Activated naive CD8-positive, alpha-beta T cell treated with anti-CD3 and anti-CD28 coated beads, Interleukin-2, amount 10 ng/mL, durations not matched to agents 7 days and 5 days (primary cell): ENCODE results near the gene ZNF592. TPM values are rescaled to one million over a fixed set of nuclear protein-coding genes. Genes with fewer than 3 reads are reported as not detected.
"Not testable (repeated sequence)": the region's sequence is repeated elsewhere in the genome, so short reads cannot be mapped to it uniquely, and the experiment has no call there.

Experiments
- ATAC-seq: fragments of 150-1000 bp; cut with Tn5 transposase; one replicate; pipeline ENCODE4 v1.10.0; 2021; ENCODE audit warnings: low read depth, moderate library complexity
- POLR2A ChIA-PET: fragments of 350-600 bp; sonication (Branson Sonifier 250); formaldehyde crosslinking; loops from one replicate; lab custom pipeline; 2021; ENCODE audit warnings: antibody characterized with exemption; lab: Charles Lee
- DNase-seq: peaks from one replicate; pipeline ENCODE4 v3.0.0; 2021
- H3K27ac Mint-ChIP-seq: one replicate; pipeline ENCODE4 v1.8.0; 2022; ENCODE audit warnings: mild to moderate bottlenecking, mixed read lengths
- H3K27me3 Mint-ChIP-seq: one replicate; pipeline ENCODE4 v1.8.0; 2022; ENCODE audit warnings: mild to moderate bottlenecking, moderate library complexity, mixed read lengths
- H3K36me3 Mint-ChIP-seq: one replicate; pipeline ENCODE4 v1.8.0; 2021; ENCODE audit warnings: mild to moderate bottlenecking, mixed read lengths
- H3K4me1 Mint-ChIP-seq: one replicate; pipeline ENCODE4 v1.8.0; 2021; ENCODE audit warnings: mixed read lengths
- H3K4me3 Mint-ChIP-seq: one replicate; pipeline ENCODE4 v1.8.0; 2022; ENCODE audit warnings: mild to moderate bottlenecking, moderate library complexity, mixed read lengths
- H3K9me3 Mint-ChIP-seq: one replicate; pipeline ENCODE4 v1.8.0; 2021; ENCODE audit warnings: mixed read lengths
- total RNA-seq, 2 experiments: library from RNA; stranded (reverse); gene quantifications; one replicate each; pipeline ENCODE4 v1.2.3, GENCODE V29; 2021

The ZNF592 gene
- total RNA-seq, 2 experiments from 2014 or later = 35.6 TPM

DNA sequence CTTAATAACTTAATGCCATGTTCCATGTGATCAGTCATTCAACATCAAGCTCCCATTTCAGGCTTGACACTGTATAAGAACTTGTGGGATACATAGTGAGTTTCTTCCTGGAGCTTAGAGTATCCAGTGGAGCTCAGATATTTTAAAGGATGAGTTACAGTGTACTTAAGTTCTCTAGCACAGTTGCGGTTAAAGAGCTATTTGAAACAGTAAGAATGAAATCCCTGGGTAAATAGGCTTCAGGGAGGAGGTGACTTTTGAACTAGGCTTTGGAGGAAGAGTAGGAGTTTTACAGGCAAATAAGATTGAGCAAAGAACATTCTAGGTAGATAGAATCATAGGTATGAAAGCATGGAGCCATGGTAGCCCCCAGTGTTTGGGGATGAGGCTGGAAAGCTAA lies 3.8 kb downstream of the ZNF592 start:
- H3K4me1 Mint-ChIP-seq = peaks cover 51% of the 10 kb centered on the region
- H3K27ac Mint-ChIP-seq = no peak overlapping the region
- no peaks in the 10 kb centered on the region for H3K9me3 Mint-ChIP-seq
- POLR2A ChIA-PET = interaction anchor here (0.6 to 1.6 kb wide), 4 partner anchors 27 to 98 kb away, joined by 3 to 5 read pairs (median 4); partner anchors contain the start of genes SEC11A and WDR73
- no peaks in the 10 kb centered on the region for H3K27me3 Mint-ChIP-seq
- H3K36me3 Mint-ChIP-seq = peaks cover 40% of the 10 kb centered on the region
- no peak for DNase-seq
- no peak for ATAC-seq
- H3K4me3 Mint-ChIP-seq = no peak overlapping the region

DNA sequence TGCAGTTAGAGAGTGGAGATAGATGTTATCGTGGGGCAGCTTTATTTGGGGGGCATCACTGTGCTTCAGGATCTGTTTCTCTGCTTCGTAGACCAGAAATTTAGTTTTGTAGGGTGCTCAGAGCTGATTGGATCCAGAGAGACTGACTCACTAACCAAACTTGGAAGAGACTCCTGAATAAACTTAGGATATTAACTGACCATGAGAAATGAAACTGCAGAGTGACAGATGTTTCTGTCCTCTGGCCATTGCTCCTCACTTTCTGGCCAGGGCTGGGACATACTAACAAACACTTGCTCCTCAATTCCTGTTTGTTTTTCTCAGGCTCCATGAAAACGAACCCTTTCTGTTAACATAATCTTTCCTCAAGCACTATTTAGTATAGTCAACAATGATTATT lies 4.3 kb downstream of the ZNF592 start:
- peaks cover 37% of the 10 kb centered on the region for H3K36me3 Mint-ChIP-seq
- H3K27ac Mint-ChIP-seq = no peak overlapping the region
- POLR2A ChIA-PET = interaction anchor here (0.6 to 1.6 kb wide), 3 partner anchors 27 to 41 kb away, joined by 3 to 5 read pairs (median 4); partner anchors contain the start of gene SEC11A
- no peaks in the 10 kb centered on the region for H3K9me3 Mint-ChIP-seq
- DNase-seq (no peak), ATAC-seq (no peak)
- H3K27me3 Mint-ChIP-seq = no peaks in the 10 kb centered on the region
- peaks cover 48% of the 10 kb centered on the region for H3K4me1 Mint-ChIP-seq
- H3K4me3 Mint-ChIP-seq = no peak overlapping the region

GRCh38 chr15:84754889-84755288 lies 6.5 kb downstream of the ZNF592 start:
- H3K4me1 Mint-ChIP-seq = peaks cover 47% of the 10 kb centered on the region
- DNase-seq, H3K4me3 Mint-ChIP-seq, H3K9me3 Mint-ChIP-seq, POLR2A ChIA-PET, H3K27me3 Mint-ChIP-seq, ATAC-seq, H3K27ac Mint-ChIP-seq: not testable (repeated sequence)
- peaks cover 37% of the 10 kb centered on the region for H3K36me3 Mint-ChIP-seq

DNA sequence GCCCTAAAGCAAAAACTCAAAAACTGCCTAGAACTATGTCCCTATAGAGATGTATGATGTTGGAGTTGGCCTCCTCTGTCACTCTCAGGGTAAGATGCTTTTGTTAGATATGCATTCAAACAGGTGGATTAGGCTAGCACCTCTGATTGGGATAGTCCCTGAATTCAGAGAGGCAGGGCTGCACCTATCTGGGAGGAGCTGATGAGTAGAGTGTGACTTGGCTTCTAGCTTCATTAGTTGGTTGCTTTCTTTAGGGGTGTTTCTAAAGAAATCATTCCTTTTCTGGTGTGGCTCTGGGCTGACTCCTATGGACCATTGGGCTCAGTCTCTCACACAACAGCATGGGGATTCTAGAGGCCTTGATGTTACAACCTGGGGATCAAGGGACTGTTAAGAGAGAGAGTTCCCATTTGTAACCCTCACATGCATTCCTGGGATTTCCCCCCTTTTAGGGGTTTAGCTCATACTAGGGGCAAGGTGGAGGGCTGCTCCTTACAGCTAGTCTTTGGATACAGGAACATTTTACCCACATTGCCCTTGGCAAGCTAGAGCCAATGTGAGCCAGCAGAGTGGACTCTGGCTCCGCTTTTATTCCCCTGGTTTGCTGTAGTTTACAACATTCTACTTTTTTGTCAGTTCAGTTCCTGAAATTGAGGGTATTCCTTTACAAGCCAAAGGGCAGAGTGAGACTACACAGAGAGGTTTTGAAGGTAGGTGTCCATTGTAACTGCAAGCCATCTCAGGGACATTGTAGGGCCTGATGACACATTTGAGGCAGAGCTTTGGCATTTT lies 7.5 kb downstream of the ZNF592 start:
- Mint-ChIP-seq H3K4me1 (peaks cover 37% of the 10 kb centered on the region), H3K36me3 (peaks cover 37% of the 10 kb centered on the region), H3K9me3 (no peaks in the 10 kb centered on the region), H3K4me3 (no peak overlapping the region), H3K27me3 (no peaks in the 10 kb centered on the region), H3K27ac (no peak overlapping the region)
- ATAC-seq (no peak), DNase-seq (no peak)
- POLR2A ChIA-PET = interaction anchor here (0.9 kb wide), 1 partner anchor 9 kb away, joined by 3 read pairs; no protein-coding TSS in a partner anchor

- peaks cover 22% of the 10 kb centered on the region for H3K36me3 Mint-ChIP-seq
- no peaks in the 10 kb centered on the region for H3K9me3 Mint-ChIP-seq
- no peak overlapping the region for H3K27ac Mint-ChIP-seq
- DNase-seq (no peak), ATAC-seq (no peak)
- POLR2A ChIA-PET = no interaction called here
- H3K4me1 Mint-ChIP-seq = peaks cover 17% of the 10 kb centered on the region
- no peak overlapping the region for H3K4me3 Mint-ChIP-seq
- no peaks in the 10 kb centered on the region for H3K27me3 Mint-ChIP-seq
Measured at GRCh38 chr15:84759018-84759417, 10.6 kb downstream of the ZNF592 start.

DNA sequence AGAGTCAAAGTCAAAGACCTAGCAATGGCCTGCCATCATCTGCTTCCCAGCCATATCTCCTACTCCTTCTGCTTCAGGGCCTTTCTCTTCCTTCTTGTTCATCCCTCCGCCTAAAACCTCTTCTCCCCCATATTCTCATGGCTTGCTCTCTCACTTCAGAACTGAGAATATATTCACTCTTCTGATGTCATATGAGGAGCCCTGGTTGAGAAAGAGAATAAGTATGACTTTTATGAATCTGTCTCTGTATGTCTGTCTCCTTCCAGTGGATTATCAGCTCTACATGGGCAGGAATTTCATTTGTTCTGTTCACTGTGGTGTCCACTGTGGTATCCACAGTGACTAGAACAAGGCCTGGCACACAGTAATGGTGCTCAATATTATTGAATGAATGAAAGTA lies 11.8 kb downstream of the ZNF592 start:
- no peaks in the 10 kb centered on the region for H3K9me3 Mint-ChIP-seq
- no peaks in the 10 kb centered on the region for H3K27me3 Mint-ChIP-seq
- peaks cover 22% of the 10 kb centered on the region for H3K36me3 Mint-ChIP-seq
- ATAC-seq = no peak
- DNase-seq = no peak
- H3K4me3 Mint-ChIP-seq = no peak overlapping the region
- no peak overlapping the region for H3K27ac Mint-ChIP-seq
- POLR2A ChIA-PET = no interaction called here
- peaks cover 20% of the 10 kb centered on the region for H3K4me1 Mint-ChIP-seq

GRCh38 chr15:84761607-84762131 lies 13.3 kb downstream of the ZNF592 start:
- H3K4me3 Mint-ChIP-seq = no peak overlapping the region
- peak; percentile 63 for ATAC-seq
- H3K27ac Mint-ChIP-seq = no peak overlapping the region
- POLR2A ChIA-PET = no interaction called here
- DNase-seq = no peak
- H3K36me3 Mint-ChIP-seq = peaks cover 19% of the 10 kb centered on the region
- H3K9me3 Mint-ChIP-seq = no peaks in the 10 kb centered on the region
- peaks cover 16% of the 10 kb centered on the region for H3K4me1 Mint-ChIP-seq
- H3K27me3 Mint-ChIP-seq = no peaks in the 10 kb centered on the region

DNA sequence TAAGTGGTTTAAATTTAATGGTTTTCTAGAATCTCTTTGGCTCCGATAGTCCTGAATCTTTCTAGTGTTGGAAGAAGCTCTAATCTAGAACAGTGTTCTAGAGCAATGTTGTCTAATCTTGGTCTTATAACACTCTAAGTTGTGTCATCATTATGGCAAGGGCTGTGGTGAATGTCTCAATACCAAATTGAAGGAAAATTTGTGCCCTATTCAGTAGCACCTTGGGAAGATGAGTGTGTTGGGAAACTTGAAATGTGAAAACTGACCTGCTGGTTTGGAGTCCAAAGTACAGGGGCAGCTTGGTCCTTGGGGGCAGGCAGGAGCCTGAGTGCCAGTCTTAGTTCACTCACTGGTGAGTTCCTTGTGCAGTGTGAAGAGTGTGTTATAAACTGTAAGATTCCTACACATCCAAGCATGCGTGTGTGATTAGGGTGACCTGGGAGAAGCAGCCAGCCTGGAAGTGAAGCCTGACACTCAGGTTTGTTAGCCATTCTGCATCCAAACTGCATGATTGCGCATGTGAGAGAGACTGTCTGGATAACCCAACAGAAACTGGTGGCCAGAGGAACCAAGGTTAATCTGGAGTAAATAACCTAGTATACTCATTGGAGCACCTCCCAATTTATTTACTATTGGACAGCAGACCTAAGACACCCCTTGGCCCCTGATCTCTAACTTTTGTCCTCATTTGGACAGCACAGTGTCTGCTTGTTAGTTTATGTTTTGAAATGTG lies 14.6 kb downstream of the ZNF592 start:
- no peak overlapping the region for H3K4me3 Mint-ChIP-seq
- no peaks in the 10 kb centered on the region for H3K27me3 Mint-ChIP-seq
- peaks cover 23% of the 10 kb centered on the region for H3K36me3 Mint-ChIP-seq
- POLR2A ChIA-PET = no interaction called here
- H3K4me1 Mint-ChIP-seq = peaks cover 15% of the 10 kb centered on the region
- no peak for ATAC-seq
- H3K27ac Mint-ChIP-seq = no peak overlapping the region
- DNase-seq = no peak
- H3K9me3 Mint-ChIP-seq = no peaks in the 10 kb centered on the region

DNA sequence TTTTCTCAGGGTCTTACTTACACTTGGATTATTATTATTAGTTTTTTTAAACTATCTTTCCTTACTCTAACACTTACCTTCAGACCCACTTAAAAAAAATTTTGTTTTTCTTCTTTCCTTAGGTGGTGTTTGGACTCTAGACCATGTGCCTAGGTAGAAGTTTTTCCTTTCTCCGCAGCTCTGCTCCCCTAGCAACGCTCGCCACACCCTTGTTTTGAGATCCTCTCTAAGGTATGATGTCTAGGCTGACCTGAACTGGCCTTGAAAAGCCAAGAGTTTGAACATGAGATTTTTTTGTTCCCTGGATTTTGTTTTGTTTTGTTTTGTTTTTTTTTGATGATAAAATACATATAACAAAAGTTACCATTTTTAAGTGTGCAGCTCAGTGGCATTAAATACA lies 16.2 kb downstream of the ZNF592 start:
- H3K27me3 Mint-ChIP-seq = no peaks in the 10 kb centered on the region
- H3K4me3 Mint-ChIP-seq = no peak overlapping the region
- H3K9me3 Mint-ChIP-seq = no peaks in the 10 kb centered on the region
- peaks cover 35% of the 10 kb centered on the region for H3K36me3 Mint-ChIP-seq
- no peak overlapping the region for H3K27ac Mint-ChIP-seq
- POLR2A ChIA-PET = no interaction called here
- ATAC-seq (no peak), DNase-seq (no peak)
- H3K4me1 Mint-ChIP-seq = peaks cover 15% of the 10 kb centered on the region

GRCh38 chr15:84764989-84765388 lies 16.6 kb downstream of the ZNF592 start:
- DNase-seq = no peak
- Mint-ChIP-seq H3K4me3 (no peak overlapping the region), H3K4me1 (peaks cover 16% of the 10 kb centered on the region), H3K27me3 (no peaks in the 10 kb centered on the region), H3K9me3 (no peaks in the 10 kb centered on the region), H3K36me3 (peaks cover 37% of the 10 kb centered on the region), H3K27ac (no peak overlapping the region)
- POLR2A ChIA-PET = no interaction called here
- no peak for ATAC-seq

DNA sequence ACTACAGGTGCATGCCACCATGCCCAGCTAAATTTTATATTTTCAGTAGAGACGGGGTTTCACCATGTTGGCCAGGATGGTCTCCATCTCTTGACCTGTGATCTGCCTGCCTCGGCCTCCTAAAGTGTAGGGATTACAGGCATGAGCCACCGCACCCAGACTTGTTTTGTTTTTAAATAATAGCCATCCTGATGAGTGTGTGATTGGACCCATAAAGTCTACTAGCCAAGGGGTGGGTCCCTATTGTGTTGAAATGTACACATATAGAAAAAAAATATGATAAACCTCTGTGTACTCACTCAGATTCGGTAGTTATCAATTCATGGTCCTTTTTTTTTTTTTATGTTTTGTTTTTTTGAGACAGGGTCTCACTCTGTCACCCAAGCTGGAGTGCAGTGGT lies 17.3 kb downstream of the ZNF592 start:
- no peaks in the 10 kb centered on the region for H3K9me3 Mint-ChIP-seq
- POLR2A ChIA-PET = no interaction called here
- H3K27ac Mint-ChIP-seq = no peak overlapping the region
- DNase-seq (no peak), ATAC-seq (no peak)
- H3K4me1 Mint-ChIP-seq = peaks cover 17% of the 10 kb centered on the region
- H3K36me3 Mint-ChIP-seq = peaks cover 37% of the 10 kb centered on the region
- no peak overlapping the region for H3K4me3 Mint-ChIP-seq
- no peaks in the 10 kb centered on the region for H3K27me3 Mint-ChIP-seq

DNA sequence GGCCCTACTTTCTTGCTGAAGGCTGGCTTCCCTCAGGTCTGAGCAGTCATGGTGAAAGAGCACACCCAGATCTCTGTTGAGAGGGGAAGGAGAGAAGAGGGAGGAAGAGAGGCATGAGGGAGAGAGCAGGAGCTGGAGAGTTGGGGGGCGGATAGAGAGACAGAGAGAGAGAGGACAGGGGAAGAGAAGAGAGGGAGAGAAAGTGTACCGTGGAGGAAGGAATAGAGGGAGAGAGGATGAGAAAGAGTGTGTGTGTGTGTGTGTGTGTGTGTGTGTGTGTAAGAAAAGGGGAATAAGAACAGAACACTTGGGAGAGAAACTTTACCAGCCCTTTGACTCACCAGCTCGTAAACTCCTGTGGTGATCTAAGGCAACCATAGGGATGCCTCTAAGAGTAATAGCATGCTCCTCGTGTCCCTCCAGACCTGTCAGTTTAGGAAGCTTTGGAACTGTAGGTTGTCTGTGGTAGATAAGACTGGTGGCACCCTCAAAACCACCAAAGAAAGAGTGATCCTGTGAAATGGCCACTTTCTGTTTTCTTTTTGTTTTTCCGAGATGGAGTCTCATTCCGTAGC lies 18.2 kb downstream of the ZNF592 start:
- no peak overlapping the region for H3K4me3 Mint-ChIP-seq
- DNase-seq (no peak), ATAC-seq (no peak)
- no peaks in the 10 kb centered on the region for H3K9me3 Mint-ChIP-seq
- peaks cover 37% of the 10 kb centered on the region for H3K36me3 Mint-ChIP-seq
- no peaks in the 10 kb centered on the region for H3K27me3 Mint-ChIP-seq
- H3K27ac Mint-ChIP-seq = peak overlapping the region; percentile 15
- POLR2A ChIA-PET = no interaction called here
- peaks cover 22% of the 10 kb centered on the region for H3K4me1 Mint-ChIP-seq

DNA sequence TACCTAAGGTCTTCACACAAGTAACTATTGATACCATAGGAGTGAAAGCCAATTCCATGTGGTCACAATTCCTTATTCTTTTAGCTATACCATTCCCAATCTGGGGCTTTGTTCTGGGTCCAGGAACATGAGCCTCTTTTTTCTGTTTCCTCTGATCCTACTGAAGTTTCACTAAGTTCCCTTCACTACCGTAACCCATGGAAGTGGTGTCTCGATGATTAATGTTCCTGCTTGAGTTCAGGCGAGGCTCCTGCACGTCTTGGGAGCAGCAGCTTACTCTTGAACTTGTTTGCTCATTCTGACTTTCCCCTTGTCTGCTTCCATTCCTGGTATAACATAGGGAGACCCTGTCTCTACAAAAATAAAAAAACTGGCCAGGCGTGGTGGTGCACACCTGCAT lies 23.6 kb downstream of the ZNF592 start:
- H3K27ac Mint-ChIP-seq = no peak overlapping the region

More for the DNA sequence above, 23.6 kb downstream of the ZNF592 start:
- DNase-seq (no peak), ATAC-seq (no peak)
- no peaks in the 10 kb centered on the region for H3K27me3 Mint-ChIP-seq
- H3K36me3 Mint-ChIP-seq = peaks cover 30% of the 10 kb centered on the region
- H3K9me3 Mint-ChIP-seq = no peaks in the 10 kb centered on the region
- no peak overlapping the region for H3K4me3 Mint-ChIP-seq
- peaks cover 16% of the 10 kb centered on the region for H3K4me1 Mint-ChIP-seq
- POLR2A ChIA-PET = interaction anchor here (0.6 kb wide), 1 partner anchor 15 kb away, joined by 3 read pairs; no protein-coding TSS in a partner anchor
